ENCODE results near the gene ELOVL1. TPM values are rescaled to one million over a fixed set of nuclear protein-coding genes. Genes with fewer than 3 reads are reported as not detected.

The ELOVL1 gene
- total and polyA plus RNA-seq, 2 of the 13 experiments (the other 11 are each of a cell fraction or from before 2014, with no cell fraction given) = 55.2 to 77.4 TPM

- no peak for TF ChIP-seq ZNF530 (CRISPR knock-in tag; IDR thresholded peaks at IDR 0.05; ENCODE audit: low read depth)
- peak; percentile 62; the same call in 1 of the 2 replicates for TF ChIP-seq SKIL (CRISPR knock-in tag; IDR thresholded peaks at IDR 0.05; ENCODE audit: borderline replicate concordance)
- peak; percentile 78; the same call in 1 of the 2 replicates for TF ChIP-seq ZNF879 (CRISPR knock-in tag; IDR thresholded peaks at IDR 0.05)
- no peak for TF ChIP-seq SNAPC4 (CRISPR knock-in tag; IDR thresholded peaks at IDR 0.05)
- TF ChIP-seq ZFP37 (CRISPR knock-in tag; IDR thresholded peaks at IDR 0.05; ENCODE audit: borderline replicate concordance) = 0 out of 2 replicates have a peak, but pooled peaks have one; percentile 25
- peak; percentile 81; the same call in 1 of the 2 replicates for TF ChIP-seq ZNF552 (CRISPR knock-in tag; IDR thresholded peaks at IDR 0.05; ENCODE audit: borderline replicate concordance)
- TF ChIP-seq ETV5 (CRISPR knock-in tag; IDR thresholded peaks at IDR 0.05; ENCODE audit: borderline replicate concordance) = peak; percentile 68
- TF ChIP-seq ZNF598 (CRISPR knock-in tag; IDR thresholded peaks at IDR 0.05; ENCODE audit: borderline replicate concordance) = peak; percentile 91
- TF ChIP-seq ATF4 (CRISPR knock-in tag; IDR thresholded peaks at IDR 0.05) = peak in 1 of 2 experiments; percentile 72; a peak in 1 of 4 replicates
- 0 out of 2 replicates have a peak, but pooled peaks have one; percentile 17 for TF ChIP-seq ZFP82 (CRISPR knock-in tag; IDR thresholded peaks at IDR 0.05; ENCODE audit: borderline replicate concordance)
- no peak for TF ChIP-seq SETDB1 (CRISPR knock-in tag; IDR thresholded peaks at IDR 0.05; ENCODE audit: borderline replicate concordance)
- TF ChIP-seq ZKSCAN1 (IDR thresholded peaks at IDR 0.05; ENCODE audit: low read length) = no peak
- TF ChIP-seq ZNF83 (CRISPR knock-in tag; IDR thresholded peaks at IDR 0.05; ENCODE audit: borderline replicate concordance) = no peak
- TF ChIP-seq BORCS8-MEF2B (CRISPR knock-in tag; IDR thresholded peaks at IDR 0.05) = peak; percentile 97
- no peak for TF ChIP-seq REST (IDR thresholded peaks at IDR 0.05; ENCODE audit: borderline replicate concordance in 1 of 2, low read depth in 1 of 2, low read length in 2 of 2)
- peak; percentile 76; the same call in 1 of the 2 replicates for TF ChIP-seq ZSCAN9 (CRISPR knock-in tag; IDR thresholded peaks at IDR 0.05; ENCODE audit: borderline replicate concordance)
Measured at GRCh38 chr1:43367904-43368645, at the start of gene ELOVL1 (continued).
